ENCODE measurements around the gene FGF22. TPM values are rescaled to one million over a fixed set of nuclear protein-coding genes. Genes with fewer than 3 reads are reported as not detected.

The FGF22 gene
- total RNA-seq, 1 donor from 2014 or later: 0.38 TPM

- H3K36me3 Mint-ChIP-seq: peaks cover 9% of the 10 kb centered on the region
- no peaks in the 10 kb centered on the region for H3K9me3 Mint-ChIP-seq
- no peak for DNase-seq (ENCODE audit: low spot score in 2 of 2, unreplicated experiment in 2 of 2)
- H3K4me1 Mint-ChIP-seq: no peaks in the 10 kb centered on the region
- no peaks in the 10 kb centered on the region for H3K27me3 Mint-ChIP-seq (ENCODE audit: low read depth)
- H3K27ac Mint-ChIP-seq: no peak overlapping the region
- no peak overlapping the region for H3K4me3 Mint-ChIP-seq
- no peak for TF ChIP-seq CTCF (IDR thresholded peaks at IDR 0.05; ENCODE audit: unreplicated experiment)
These were observed 8.0 kb downstream of the FGF22 start for GRCh38 chr19:647566-648284.

GRCh38 chr19:648305-648704, 8.6 kb downstream of the FGF22 start:
- H3K36me3 Mint-ChIP-seq: peaks cover 9% of the 10 kb centered on the region
- H3K27me3 Mint-ChIP-seq (ENCODE audit: low read depth): no peaks in the 10 kb centered on the region
- H3K4me1 Mint-ChIP-seq: no peaks in the 10 kb centered on the region
- no peak overlapping the region for H3K4me3 Mint-ChIP-seq
- H3K27ac Mint-ChIP-seq: no peak overlapping the region
- H3K9me3 Mint-ChIP-seq: no peaks in the 10 kb centered on the region
- no peak for TF ChIP-seq CTCF (IDR thresholded peaks at IDR 0.05; ENCODE audit: unreplicated experiment)
- DNase-seq (ENCODE audit: low spot score in 2 of 2, unreplicated experiment in 2 of 2): no peak

- no peak for TF ChIP-seq CTCF (IDR thresholded peaks at IDR 0.05; ENCODE audit: unreplicated experiment)
- Mint-ChIP-seq H3K27ac (no peak overlapping the region), H3K36me3 (peaks cover 9% of the 10 kb centered on the region), H3K27me3 (ENCODE audit: low read depth) (no peaks in the 10 kb centered on the region), H3K9me3 (no peaks in the 10 kb centered on the region), H3K4me3 (no peak overlapping the region), H3K4me1 (no peaks in the 10 kb centered on the region)
- DNase-seq (ENCODE audit: low spot score in 2 of 2, unreplicated experiment in 2 of 2): no peak
These were observed 9.5 kb downstream of the FGF22 start for GRCh38 chr19:648904-649801.

DNA sequence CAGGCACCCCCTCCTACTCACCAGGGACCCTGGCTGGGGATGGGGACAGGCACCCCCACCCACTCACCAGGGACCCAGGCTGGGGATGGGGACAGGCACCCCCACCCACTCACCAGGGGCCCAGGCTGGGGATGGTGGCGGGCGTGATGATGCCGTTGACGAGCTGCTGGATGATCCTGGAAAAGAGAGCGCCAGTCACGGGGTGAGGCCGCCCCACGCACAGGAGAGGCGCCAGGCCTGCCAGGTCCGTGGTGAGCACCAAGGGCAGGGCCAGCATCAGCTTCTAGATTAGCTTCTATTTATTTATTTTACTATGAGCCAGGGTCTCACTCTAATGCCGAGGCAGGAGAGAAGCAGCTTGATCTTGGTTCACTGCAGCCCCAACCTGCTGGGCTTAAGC, 10.4 kb downstream of the FGF22 start:
- TF ChIP-seq CTCF (IDR thresholded peaks at IDR 0.05; ENCODE audit: unreplicated experiment): no peak
- Mint-ChIP-seq H3K27ac (no peak overlapping the region), H3K27me3 (ENCODE audit: low read depth) (no peaks in the 10 kb centered on the region), H3K9me3 (no peaks in the 10 kb centered on the region), H3K4me1 (no peaks in the 10 kb centered on the region), H3K4me3 (no peak overlapping the region), H3K36me3 (peaks cover 6% of the 10 kb centered on the region)
- DNase-seq (ENCODE audit: low spot score in 2 of 2, unreplicated experiment in 2 of 2): no peak

DNA sequence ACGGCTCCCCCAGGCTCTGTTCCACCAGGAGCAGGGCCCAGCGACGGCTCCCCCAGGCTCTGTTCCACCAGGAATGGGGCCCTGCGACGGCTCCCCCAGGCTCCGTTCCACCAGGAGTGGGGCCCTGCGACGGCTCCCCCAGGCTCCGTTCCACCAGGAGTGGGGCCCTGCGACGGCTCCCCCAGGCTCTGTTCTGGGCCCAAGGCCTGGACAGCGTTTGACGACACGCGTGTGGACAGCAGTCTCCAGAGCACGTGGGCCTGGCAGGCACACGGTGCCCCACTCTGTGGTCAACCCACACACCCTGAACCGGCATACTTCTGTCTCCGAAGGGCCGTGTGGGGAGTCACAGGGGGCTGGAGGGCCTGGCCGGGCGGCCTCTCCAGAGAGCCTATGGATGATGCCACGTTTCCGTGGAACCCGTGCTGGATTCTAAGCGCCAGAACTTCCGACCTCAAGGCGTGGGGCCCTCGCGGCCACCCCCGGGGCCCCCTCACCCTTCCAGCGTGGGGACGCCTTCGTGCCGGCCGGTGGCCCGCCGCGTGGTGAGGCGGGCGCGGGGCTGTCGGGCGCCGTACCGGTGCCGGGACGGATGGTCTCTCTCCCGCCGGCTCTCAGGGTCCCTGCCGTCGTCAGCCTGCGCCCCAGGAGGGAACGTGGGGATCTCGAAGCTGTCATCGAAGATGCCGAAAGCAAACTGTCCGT, 11.6 kb downstream of the FGF22 start:
- peaks cover 2% of the 10 kb centered on the region for H3K36me3 Mint-ChIP-seq
- H3K9me3 Mint-ChIP-seq: no peaks in the 10 kb centered on the region
- no peaks in the 10 kb centered on the region for H3K27me3 Mint-ChIP-seq (ENCODE audit: low read depth)

More for the DNA sequence above, 11.6 kb downstream of the FGF22 start:
- no peak for TF ChIP-seq CTCF (IDR thresholded peaks at IDR 0.05; ENCODE audit: unreplicated experiment)
- Mint-ChIP-seq H3K27ac (no peak overlapping the region), H3K4me3 (no peak overlapping the region), H3K4me1 (no peaks in the 10 kb centered on the region)
- DNase-seq (ENCODE audit: low spot score in 2 of 2, unreplicated experiment in 2 of 2): no peak

Measured in mesothelial cell of epicardium (in vitro differentiated cells).